ENCODE measurements around the gene SDK2.

SDK2 gene

GRCh38 chr17:73511719-73512115 is 132.5 kb downstream of the SDK2 start:
- DNase-seq (ENCODE audit: low spot score): no peak

DNA sequence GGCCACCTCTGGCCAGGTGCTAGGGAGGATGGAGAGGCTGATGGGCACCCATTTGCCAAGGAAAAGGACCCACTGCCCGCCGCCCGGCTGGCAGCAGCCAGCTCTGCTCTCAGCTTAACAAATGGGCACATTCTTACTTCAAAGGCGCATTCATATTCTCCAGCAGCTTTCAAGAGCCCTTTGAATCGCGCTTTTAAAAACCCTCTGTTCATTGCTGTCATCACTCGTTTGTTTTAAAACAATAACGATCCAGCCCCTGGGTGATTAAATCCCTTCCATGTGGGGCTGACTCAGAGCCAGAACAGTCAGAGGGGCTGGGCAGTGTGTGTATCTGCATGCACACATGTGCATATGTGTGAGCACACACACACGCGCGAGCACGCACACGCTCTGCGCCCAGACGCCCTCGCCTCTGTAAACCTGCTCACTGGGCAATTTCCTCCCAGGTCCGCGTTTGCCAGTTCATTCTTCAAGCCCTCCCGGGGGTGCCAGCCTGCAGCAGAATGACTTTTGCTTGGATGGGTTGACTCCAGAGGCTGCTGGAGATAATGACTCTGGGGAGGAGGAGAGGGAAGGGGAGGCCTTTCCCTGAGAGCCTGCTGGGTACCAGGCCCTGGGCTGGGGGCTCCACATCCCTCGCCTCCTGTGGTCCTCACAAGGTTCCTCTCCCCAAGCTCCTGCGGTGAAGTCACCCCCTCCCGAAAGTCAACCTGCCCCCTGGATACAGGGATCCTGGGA is 133.1 kb downstream of the SDK2 start:
- no peak for DNase-seq (ENCODE audit: low spot score)

GRCh38 chr17:73508931-73509605 is 135.2 kb downstream of the SDK2 start:
- DNase-seq (ENCODE audit: low spot score): no peak

- DNase-seq (ENCODE audit: low spot score): no peak
Measured at GRCh38 chr17:73508057-73508930, 136.0 kb downstream of the SDK2 start.

DNA sequence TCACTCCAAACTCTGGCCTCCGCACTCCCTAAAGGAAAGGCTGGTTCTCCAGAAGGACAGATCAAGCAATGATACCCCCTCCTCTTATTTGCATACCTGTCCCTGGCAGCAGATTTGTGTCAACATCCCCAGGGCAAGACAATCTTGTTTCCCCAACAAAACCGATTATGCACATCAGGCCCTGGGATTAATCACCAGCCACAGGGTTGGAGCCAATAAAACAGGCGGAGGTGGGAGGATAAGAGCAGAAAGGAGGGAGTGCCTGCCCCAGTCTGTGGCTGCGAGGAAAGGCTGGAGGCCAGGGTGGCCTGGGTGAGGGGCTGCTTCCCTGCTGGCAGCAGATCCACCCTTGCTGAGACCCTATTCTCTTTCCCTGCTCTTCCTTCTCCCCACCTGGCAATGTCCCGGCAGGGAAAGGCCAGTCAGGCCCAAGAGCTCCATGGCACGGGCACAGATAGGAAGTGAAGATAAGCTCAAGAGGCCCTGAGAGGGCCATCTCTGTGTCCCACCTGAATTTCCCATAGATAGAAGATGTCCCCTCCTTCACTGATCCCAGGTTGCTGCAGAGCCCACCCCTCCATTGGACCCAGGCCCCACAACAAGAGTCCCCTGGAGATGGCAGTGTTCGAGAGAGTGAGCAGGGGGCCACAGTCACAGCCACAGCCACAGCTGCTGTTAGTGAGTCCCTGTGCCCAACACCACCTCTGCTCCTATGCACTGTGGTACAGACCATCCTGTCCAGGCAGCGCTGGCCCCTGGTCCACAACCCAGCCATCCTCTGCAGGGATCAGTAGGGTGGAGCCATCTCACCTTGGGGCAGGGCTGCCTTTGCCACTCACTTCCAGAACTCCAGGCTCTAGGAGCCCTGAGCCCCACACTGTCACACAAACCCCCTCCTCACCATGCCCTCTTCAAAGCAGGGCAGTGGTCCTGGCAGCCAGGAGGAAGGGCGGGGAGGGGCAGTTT is 137.5 kb downstream of the SDK2 start:
- DNase-seq (ENCODE audit: low spot score): peak; percentile 74

- DNase-seq (ENCODE audit: low spot score): no peak
Measured at GRCh38 chr17:73503560-73503959, 140.7 kb downstream of the SDK2 start.

- no peak for DNase-seq (ENCODE audit: low spot score)
Measured at GRCh38 chr17:73500414-73500999, 143.7 kb downstream of the SDK2 start.

- DNase-seq (ENCODE audit: low spot score): no peak
Measured at GRCh38 chr17:73498886-73499554, 145.2 kb downstream of the SDK2 start.

DNA sequence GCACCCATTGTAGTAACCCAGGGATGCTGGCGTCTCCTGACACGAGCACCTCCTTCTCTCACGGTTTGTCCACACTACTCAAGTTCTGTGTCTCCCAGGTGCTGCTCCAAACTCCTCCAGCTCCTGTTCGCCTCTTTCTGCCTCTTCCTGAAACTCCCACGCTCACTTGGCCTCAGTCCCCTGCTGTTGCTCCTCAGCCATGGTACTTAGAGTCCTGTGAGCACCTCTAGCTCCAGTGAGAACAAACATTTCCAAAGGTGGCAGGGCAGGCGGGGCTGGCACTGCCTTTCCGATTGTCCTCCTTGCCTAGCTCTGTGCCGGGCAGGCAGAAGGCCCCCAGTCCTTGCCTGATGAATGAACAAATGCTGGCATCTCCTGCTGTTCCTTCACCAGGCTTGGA is 146.1 kb downstream of the SDK2 start:
- DNase-seq (ENCODE audit: low spot score): no peak

- no peak for DNase-seq (ENCODE audit: low spot score)
Measured at GRCh38 chr17:73497721-73498120, 146.5 kb downstream of the SDK2 start.

GRCh38 chr17:73496232-73496631 is 148.0 kb downstream of the SDK2 start:
- DNase-seq (ENCODE audit: low spot score): no peak

DNA sequence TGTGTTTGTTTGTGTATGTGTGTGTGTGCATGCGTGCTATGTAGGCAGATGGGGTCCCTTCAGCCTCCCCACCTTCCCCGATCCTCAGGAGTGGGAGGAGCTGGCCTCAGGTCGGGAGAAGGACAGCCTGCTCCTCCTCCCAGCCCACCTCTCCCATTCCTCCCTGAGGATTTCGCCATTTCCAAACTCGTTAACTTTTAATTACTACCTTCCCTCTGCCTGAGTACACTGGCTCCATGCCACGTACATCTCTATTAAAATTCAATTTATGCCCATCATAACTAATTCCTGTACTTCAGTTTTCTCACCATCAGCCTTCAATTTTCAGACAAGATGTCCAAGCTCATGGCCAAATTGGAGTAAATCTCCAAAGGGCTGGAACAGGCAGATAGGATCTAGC is 148.6 kb downstream of the SDK2 start:
- no peak for DNase-seq (ENCODE audit: low spot score)

- no peak for DNase-seq (ENCODE audit: low spot score)
Measured at GRCh38 chr17:73494950-73495349, 149.3 kb downstream of the SDK2 start.

DNA sequence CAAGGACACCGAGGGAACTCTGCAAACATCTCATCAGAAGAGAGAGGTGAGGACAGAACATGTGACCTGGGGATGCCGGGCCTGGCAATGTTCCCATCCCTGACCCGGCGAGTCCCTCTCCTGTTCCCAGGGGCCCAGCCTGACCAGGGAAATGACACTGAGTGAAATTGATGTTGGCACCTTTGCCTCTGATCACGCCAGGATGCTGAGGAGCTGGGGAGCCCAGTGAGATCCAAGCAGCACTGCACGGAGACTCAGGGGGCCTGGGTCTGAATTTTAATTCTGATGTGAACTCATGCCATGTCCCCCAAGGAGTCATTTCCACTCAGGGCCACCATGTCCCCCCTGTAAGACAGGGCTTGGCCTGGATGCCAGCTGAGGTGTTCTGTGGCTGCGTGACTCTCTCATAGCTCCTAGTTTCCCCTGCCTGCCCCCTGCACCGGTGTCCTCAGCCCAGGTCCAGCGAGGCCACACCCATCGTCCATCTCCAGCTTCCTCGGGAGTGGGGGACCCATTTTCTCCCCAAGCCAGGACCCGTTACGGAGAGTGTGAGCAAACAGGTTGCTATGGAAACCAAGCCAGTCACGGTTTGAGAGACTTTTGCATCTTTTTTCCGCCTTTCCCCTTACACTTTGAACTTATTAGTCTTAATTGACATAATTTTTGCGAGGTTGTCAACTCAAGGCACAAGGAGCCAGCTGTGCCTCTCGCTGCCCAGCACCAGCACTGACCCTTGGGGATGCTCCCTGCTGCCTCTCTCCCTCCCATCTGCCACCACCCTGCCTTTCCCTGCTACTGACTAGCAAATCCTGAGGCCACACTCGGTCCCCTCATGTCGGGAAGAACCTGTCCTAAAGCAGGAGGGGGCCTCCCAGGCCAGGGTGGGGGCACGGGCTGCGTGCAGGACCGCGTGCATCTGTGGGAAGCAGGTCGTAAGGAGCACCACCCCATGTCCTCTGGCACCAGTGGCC is 150.0 kb downstream of the SDK2 start:
- no peak for DNase-seq (ENCODE audit: low spot score)

DNA sequence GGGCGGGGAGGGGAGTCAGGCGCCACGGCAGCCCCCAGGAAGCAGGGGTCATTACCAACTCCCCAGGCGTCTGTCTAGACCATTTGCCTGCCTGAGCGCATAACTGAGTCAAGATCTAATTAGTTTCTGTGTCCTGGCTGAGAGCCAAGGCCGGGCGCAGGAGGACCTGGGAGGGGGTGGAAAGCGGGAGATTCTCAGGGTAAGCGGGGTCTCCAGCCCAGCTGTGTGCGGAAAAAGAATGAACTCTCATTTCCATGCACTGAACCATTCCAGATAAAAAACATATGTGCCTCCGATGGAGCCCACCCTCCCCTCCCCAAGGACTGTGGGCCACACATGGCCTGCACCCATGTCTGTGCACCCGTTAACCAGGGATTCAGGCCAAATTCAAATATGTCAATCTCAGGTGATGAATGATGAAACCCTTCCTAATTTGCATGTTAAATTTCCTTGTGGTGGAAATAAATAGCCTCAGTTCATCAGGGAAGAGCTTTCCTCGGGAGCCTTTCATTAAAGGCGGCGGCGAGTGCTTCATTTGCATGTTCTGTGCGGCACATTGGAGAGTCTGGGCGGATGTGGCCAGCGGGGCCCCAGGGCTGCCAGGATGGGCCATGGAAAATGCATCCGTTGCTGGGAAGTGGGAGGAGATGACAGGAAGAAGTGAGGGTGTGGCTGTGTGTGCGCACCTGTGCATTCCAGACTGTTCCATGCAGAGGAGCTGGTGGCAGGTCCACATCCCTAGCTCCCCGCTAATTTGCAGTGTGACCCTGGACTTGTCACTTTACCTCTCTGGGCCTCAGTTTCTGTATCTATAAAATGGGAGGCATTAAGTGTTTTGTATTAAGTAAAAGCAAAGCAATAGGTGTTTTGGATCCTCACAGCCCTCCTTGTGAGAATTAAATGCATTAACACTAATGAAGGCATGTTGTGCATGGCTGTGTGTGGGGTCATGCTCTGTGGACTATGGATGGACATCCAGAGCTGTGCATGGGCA is 151.1 kb downstream of the SDK2 start:
- peak; percentile 90 for DNase-seq (ENCODE audit: low spot score)

DNA sequence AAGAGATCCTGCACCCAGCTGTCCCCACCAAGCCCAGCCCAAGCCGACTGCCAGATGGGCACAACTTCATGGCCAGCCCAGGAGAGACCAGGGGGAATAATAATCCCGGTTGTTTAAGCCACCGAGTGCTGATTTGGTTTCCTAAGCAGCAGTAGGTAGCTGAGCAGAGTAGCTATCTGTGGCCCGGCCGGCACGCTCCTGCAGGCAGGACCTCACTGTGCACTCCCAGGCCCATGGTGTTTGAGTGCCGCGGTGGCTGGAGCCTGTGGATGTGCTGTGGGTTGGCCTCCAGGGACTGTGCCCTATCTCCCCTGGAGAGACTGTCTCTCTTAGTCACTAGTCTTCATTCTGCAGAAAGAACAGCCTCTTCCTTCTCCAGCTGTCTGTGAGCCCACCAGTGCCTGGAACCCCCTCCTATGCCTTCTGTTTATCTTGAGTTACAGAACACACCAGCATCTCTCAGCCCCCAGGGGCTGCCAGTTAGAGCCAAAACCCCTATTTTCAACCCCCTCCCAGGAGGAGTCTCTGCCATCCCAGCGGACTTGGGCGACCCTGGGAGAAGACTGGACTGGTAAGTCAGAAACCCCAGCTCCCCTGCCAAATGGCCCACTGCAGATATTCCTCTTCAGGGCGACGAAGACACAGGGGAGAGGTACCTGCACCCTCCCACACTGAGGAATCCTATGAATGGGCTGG is 152.0 kb downstream of the SDK2 start:
- no peak for DNase-seq (ENCODE audit: low spot score)

DNA sequence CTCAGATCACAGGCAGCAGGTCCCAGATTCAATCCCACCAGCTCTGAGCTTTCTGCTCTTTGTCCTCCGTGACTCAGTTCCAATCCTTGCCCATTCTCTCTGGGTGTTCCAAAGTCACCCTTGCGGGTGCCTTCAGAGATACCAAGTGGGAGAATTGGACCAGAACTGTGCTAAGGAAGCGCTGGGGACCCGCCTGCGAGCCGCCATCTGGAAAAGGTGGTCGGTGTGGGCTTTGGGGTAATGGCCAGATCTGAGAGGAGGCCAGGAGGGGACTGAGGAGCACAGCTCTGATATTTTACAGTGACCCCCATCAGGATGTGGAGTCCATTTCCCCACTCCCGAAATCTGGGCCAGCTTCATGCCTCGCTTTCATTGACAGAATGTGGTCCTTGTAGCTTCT is 152.6 kb downstream of the SDK2 start:
- DNase-seq (ENCODE audit: low spot score): no peak

Data from SK-N-DZ (cell line).